T1000 (cell line): ENCODE measurements around the gene C1orf159.

ENCODE experiments used
- DNase-seq: peaks from one replicate; lab custom pipeline; 2025; ENCODE audit warnings: mixed read lengths; lab: John Stamatoyannopoulos, UW

Gene C1orf159

DNA sequence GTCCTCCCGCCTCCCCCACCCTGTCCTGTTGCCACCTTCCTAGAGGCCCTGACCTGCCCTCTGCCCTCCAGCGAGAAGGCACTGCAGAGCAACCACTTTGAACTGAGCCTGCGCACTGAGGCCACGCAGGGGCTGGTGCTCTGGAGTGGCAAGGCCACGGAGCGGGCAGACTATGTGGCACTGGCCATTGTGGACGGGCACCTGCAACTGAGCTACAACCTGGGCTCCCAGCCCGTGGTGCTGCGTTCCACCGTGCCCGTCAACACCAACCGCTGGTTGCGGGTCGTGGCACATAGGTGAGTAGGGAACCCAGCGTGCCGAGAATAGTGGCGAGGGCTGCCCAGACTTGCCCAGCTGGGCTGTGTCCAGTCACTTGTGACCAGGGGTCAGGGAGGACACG, 62.2 kb downstream of the C1orf159 start:
- DNase-seq: no peak

DNA sequence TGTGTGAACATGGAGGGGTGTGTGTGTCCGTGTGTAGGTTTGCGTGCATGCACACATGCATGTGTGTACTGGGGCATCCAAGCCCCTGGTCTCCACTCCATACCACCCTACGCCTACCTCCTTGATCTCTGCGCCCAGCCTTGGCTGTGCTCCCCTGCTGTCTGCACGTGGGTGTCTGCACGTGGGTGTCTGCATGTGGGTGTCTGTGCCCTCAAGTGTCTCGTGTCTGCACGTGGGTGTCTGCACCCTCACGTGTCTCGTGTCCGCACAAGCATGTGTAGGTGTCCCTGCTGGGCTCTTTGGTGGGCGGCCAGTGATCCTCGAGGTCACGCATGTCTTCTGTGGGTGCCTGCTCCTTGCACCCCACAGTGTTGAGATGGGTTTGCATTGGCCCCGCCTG, 62.9 kb downstream of the C1orf159 start:
- DNase-seq: no peak

DNA sequence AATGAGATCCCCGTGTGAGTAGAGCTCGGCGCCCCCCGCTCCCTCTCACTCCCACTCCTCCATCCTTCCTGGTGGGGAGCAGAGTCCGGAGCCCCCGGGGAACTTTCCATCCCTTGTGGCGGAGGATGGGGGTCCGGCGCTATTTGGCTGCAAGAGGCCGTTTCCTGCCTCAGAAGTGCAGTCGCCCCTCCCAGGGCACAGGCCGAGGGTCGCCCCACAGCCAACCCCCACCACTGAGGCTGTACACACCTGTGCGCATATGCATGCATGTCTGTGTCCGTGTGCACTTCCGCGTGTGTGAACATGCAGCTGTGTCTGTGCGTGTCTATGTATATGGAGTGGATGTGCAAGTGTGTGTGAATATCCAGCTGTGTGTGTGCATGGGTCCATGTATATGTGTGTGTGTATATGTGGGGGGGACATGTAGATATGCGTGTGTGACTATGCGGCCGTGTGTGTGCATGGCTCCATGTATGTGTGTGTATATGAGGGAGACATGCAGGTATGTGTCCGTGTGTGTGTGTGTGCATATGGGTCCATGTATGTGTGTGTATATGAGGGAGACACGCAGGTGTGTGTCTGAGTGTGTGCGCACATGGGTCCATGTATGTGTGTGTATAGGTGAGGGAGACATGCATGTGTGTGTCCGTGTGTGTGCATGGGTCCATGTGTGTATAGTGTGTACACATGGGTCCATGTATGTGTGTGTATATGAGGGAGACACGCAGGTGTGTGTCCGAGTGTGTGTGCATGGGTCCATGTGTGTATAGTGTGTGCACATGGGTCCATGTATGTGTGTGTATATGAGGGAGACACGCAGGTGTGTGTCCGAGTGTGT, 63.7 kb downstream of the C1orf159 start:
- DNase-seq: no peak

DNA sequence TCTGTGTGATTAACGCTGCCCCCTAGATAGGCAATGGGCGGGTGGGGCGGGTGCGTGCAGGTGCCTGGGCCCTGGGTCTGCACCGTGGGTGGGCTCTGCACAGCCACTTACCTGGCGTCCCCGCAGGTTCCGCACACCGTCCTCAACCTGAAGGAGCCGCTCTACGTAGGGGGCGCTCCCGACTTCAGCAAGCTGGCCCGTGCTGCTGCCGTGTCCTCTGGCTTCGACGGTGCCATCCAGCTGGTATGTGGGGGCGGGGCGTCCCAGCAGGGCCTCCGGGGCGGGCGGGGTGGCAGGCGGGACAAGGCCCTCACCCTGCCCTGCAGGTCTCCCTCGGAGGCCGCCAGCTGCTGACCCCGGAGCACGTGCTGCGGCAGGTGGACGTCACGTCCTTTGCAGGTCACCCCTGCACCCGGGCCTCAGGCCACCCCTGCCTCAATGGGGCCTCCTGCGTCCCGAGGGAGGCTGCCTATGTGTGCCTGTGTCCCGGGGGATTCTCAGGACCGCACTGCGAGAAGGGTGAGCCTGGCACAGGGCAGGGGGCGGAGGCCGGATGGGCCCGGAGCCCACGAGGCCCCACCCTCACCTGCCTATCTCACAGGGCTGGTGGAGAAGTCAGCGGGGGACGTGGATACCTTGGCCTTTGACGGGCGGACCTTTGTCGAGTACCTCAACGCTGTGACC, 64.6 kb downstream of the C1orf159 start:
- DNase-seq: no peak

DNA sequence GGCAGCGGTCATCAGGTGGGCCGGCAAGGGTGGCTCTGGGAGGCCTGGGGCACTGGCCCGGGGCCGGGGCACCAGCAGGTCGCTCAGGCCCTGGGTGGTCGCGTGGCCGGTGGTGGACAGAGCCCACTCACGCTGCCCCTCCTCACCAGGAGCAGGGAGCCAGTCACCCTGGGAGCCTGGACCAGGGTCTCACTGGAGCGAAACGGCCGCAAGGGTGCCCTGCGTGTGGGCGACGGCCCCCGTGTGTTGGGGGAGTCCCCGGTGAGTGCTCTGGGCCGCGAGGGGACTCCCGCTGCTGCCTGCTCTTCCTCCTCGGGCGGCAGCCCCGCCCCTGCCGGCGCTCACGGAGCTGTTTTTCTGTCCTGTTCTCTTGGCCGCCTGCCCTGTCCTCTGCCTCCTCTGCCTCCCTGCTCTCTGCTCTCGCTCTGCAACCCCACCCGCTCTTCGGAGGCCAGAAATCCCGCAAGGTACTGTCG, 65.3 kb downstream of the C1orf159 start:
- no peak for DNase-seq

DNA sequence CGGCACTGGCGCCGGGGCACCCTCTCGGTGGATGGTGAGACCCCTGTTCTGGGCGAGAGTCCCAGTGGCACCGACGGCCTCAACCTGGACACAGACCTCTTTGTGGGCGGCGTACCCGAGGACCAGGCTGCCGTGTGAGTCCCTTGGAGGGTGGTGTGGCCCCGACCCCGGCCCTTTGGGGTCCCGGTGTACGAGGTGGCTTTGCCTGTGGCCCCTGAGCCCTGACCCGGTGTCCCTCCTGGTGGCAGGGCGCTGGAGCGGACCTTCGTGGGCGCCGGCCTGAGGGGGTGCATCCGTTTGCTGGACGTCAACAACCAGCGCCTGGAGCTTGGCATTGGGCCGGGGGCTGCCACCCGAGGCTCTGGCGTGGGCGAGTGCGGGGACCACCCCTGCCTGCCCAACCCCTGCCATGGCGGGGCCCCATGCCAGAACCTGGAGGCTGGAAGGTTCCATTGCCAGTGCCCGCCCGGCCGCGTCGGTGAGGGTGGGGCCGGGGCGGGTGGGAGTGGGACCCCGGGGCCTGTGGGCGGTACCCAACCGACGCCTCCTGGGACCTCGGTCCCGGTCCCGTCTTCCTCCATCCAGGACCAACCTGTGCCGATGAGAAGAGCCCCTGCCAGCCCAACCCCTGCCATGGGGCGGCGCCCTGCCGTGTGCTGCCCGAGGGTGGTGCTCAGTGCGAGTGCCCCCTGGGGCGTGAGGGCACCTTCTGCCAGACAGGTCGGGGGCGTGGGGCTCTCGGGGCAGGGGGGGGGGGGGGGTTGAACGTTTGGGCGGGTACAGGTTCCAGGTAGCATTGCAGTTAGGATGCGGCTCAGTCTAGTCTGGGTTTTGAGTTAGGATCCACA, 66.3 kb downstream of the C1orf159 start:
- DNase-seq: no peak

DNA sequence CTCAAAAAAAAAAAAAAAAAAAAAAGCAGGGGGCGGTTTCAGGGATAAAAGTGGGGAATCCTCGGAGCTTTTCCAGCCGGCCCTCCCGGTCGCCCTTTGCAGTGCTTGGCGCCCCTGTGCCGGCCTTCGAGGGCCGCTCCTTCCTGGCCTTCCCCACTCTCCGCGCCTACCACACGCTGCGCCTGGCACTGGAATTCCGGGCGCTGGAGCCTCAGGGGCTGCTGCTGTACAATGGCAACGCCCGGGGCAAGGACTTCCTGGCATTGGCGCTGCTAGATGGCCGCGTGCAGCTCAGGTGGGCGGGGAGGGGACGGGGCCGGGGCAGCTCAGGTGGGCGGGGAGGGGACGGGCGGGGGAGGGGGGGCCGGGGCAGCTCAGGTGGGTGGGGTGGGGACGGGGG, 67.1 kb downstream of the C1orf159 start:
- no peak for DNase-seq

DNA sequence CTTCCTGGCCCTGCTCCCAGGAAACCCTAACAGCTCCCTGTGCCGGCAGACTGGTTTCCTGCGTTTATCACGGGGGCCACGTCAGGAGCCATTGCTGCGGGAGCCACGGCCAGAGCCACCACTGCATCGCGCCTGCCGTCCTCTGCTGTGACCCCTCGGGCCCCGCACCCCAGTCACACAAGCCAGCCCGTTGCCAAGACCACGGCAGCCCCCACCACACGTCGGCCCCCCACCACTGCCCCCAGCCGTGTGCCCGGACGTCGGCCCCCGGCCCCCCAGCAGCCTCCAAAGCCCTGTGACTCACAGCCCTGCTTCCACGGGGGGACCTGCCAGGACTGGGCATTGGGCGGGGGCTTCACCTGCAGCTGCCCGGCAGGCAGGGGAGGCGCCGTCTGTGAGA, 67.9 kb downstream of the C1orf159 start:
- DNase-seq: no peak

DNA sequence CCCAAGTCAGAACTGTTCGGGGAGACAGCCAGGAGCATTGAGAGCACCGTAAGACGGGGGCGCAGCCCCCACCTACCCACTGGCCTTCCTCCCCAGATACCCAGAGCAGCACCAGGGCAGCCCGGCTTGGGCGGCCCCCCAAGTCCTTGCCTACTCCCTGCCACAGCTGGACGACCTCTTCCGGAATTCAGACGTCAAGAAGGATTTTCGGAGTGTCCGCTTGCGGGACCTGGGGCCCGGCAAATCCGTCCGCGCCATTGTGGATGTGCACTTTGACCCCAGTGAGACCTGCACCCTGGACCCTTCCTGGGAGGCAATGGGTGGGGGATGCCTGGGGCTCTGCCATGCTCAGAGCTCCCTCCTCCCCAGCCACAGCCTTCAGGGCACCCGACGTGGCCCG, 68.5 kb downstream of the C1orf159 start:
- DNase-seq: no peak

DNA sequence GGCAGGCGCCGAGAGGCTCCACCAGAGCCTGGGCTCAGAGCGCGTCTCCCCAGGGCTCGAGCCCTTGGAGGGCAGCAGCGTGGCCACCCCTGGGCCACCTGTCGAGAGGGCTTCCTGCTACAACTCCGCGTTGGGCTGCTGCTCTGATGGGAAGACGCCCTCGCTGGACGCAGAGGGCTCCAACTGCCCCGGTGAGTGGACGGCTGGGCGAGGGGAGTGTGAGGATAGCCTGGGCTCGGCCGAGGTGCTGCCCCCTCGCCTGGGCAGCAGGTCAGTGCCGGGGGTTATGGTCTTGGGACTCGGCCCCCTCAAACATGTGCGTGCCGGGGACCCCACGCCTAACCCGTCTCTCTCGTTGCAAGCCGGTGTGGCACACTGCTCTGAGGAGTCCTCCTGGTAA, 69.1 kb downstream of the C1orf159 start:
- DNase-seq: no peak

DNA sequence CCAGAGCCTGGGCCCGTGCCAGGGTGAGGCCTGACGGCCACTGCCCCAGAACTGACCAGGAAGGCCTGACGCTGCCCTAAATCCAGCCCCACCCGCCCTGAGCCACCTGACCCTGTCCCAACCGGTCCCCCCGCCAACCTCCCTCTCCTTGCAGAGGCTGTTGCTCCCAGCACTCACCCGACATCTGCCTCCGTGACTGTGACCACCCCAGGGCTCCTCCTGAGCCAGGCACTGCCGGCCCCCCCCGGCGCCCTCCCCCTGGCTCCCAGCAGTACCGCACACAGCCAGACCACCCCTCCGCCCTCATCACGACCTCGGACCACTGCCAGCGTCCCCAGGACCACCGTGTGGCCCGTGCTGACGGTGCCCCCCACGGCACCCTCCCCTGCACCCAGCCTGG, 69.6 kb downstream of the C1orf159 start:
- DNase-seq: no peak

DNA sequence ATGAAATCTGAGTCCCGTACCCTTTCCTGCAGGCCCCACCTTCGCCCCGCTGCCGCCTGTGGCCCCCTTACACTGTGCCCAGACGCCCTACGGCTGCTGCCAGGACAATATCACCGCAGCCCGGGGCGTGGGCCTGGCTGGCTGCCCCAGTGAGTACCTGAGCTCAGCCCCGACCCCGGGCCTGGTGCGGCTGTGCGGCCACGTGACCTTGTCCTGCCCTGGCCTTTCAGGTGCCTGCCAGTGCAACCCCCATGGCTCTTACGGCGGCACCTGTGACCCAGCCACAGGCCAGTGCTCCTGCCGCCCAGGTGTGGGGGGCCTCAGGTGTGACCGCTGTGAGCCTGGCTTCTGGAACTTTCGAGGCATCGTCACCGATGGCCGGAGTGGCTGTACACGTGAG, 70.8 kb downstream of the C1orf159 start:
- no peak for DNase-seq

DNA sequence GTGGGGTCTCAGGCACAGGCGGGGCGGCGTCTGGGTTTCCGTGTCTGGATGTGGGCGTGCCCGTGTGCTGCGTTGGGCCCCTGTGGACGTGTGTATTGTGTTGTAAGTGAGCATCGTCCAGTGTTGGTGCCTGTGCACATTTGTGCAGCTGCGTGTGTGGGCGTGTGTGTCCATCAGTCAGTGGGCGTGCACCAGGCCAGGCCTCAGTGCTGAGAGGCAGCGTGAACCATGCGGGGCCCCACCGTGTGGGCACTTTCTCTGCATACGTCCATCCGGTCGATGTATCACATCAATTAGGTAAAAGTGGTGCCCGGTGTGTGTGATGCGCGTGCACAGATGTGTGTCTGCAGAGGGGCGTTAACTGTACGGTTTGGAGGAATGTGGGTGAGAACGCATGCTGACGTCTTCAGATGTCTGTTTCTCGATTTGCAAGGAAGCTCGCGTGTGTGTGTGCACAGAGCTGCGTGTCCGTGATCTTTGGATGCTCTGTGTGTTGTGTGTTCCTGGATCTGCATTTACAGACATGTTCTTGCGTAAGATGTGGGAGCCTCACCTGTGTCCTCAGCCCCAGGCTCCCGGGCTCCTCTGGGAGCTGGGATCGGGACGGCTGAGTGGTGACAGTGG, 71.3 kb downstream of the C1orf159 start:
- no peak for DNase-seq

DNA sequence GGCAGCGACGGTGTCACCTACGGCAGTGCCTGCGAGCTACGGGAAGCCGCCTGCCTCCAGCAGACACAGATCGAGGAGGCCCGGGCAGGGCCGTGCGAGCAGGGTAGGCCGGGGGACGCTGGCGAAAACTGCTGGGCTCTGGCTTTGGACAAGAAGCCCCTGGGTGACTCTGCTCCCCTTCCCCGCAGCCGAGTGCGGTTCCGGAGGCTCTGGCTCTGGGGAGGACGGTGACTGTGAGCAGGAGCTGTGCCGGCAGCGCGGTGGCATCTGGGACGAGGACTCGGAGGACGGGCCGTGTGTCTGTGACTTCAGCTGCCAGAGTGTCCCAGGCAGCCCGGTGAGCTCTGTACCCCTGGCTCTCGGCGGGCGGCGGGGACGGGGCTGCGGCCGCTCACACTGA, 72.0 kb downstream of the C1orf159 start:
- DNase-seq: no peak

DNA sequence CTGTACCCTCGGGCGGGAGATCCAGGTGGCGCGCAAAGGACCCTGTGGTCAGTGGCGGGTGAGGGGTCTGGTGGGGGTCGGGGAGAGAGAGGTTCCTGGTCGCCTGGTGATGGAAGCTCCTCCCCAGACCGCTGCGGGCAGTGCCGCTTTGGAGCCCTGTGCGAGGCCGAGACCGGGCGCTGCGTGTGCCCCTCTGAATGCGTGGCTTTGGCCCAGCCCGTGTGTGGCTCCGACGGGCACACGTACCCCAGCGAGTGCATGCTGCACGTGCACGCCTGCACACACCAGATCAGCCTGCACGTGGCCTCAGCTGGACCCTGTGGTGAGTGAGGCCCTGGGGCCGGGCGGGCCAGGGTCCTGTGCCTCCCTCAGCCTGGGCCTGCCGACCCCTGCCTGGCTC, 72.5 kb downstream of the C1orf159 start:
- DNase-seq: no peak

DNA sequence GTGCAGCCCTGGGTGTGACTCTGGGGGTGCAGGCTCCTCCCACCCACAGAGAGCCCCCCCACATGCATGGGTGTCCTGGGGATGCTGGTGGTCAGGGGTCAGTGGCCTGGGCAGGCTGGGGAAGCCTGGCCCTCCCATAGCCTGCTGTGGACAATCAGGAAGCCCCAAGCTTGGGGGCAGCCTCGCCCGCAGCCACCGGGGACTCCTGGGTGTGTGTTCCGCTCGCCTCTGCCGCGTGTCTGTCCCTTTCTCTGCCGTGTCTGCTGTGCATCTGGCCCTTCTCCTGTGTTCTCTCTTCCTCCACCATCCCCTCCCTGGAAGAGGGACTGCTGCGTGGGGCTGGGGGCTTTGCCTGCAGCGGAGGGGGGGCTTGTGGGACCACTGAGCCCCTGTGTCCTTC, 73.1 kb downstream of the C1orf159 start:
- DNase-seq: no peak

DNA sequence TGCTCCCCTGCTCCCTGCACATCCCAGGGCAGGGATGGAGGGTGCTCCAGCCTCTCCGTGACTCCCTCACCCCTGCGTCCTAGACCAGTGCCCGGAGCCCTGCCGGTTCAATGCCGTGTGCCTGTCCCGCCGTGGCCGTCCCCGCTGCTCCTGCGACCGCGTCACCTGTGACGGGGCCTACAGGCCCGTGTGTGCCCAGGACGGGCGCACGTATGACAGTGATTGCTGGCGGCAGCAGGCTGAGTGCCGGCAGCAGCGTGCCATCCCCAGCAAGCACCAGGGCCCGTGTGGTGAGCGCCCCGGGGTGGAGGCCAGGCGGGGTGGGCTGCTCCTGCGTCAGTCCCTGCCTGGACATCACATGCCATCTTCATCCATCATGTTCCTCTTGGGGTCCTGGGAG, 74.0 kb downstream of the C1orf159 start:
- no peak for DNase-seq

DNA sequence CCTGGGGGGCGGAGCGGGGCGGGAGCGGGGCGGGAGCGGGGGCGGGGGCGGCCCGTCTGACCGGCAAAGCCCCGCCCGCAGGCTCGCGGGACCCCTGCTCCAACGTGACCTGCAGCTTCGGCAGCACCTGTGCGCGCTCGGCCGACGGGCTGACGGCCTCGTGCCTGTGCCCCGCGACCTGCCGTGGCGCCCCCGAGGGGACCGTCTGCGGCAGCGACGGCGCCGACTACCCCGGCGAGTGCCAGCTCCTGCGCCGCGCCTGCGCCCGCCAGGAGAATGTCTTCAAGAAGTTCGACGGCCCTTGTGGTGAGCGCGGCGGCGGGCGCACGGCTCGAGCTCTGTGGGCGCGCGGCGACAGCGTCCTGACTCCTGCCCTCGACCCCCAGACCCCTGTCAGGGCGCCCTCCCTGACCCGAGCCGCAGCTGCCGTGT, 74.8 kb downstream of the C1orf159 start:
- no peak for DNase-seq

DNA sequence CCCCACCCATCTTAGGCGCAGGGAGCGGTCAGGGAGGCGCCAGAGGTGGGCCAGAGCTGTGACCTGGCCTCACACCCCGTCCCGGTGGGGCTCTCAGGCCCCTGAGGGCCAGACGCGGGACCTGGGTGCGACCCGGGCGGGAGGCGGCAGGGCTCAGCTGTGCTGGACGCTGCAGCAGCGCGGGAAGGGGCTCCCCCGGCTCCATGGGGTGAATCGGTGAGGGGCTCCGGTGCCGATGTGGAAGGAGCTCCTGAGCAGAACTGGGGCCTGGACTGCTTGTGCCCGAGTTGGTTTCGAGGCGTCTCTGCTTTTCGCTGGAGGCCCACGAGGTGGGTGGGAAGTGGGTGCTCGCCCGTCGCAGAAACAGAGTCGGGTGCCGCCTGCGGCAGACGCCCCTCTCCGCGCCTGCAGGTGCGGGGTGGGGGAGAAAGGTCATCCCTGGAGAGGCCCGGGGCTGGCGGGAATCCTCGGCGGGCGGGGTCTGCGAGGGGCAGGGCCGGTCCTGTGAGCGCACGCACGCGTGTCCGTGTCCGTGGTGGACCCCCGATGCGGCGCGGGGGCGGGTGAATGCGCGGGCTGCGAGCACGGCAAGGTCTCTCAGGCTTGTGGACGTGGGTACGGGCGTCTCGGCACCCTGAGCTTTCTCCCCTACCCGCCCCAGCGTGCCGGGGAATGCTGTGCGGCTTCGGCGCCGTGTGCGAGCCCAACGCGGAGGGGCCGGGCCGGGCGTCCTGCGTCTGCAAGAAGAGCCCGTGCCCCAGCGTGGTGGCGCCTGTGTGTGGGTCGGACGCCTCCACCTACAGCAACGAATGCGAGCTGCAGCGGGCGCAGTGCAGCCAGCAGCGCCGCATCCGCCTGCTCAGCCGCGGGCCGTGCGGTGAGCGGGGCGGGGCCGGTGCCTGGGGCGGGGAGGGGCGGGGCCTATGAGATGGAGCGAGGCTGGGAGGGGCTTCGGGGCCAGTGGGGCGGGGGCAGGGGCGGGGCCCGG, 75.6 kb downstream of the C1orf159 start:
- DNase-seq: peak; percentile 79

DNA sequence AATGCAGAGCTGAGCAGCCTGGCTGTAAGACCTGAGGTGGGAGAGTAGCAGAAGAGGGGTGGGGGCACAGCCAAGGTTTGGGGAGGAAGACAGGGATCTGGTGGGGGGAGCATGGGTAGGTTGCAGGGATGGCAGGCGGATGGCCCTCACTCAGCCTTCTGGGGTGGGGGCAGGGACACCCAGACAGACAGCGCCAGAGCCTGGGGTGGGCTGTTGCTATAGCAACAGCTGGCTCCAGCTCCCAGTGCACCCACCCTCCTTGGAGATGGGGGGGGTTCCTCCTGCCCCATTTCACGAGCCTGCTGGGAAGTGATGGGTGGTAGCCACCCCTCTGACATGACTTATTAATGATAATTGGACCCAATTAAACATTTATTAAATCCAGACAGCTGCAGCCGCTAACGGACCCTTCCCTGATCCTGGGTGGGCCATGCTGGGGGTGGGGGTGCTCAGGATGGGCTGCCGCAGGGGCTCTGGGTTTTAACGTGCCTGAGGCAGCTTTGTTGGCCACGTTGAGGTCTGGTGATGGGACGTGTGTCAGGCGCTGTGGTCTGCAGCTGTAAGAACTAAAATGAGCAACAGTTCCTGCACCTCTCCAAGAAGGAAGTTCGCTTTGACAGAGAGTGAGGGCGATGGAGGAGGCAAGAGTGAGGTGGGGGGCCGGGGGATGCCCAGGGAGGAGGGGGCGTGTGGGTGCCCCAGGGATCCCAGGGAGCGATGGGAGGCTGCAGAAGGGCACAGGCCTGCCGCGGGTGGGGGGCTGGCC, 76.6 kb downstream of the C1orf159 start:
- DNase-seq: no peak
